ENCODE results near the gene SPTBN4. TPM values are rescaled to one million over a fixed set of nuclear protein-coding genes. Genes with fewer than 3 reads are reported as not detected.
A peak's percentile ranks its signal among the peaks of the same experiment; 100 is the strongest.
"Not testable (repeated sequence)": the region's sequence is repeated elsewhere in the genome, so short reads cannot be mapped to it uniquely, and the experiment has no call there.

SPTBN4 gene
- total RNA-seq, 3 donors from 2014 or later, result 1.2 to 2.1 (median 1.8) TPM

- no peaks in the 10 kb centered on the region for H3K27me3 Mint-ChIP-seq (ENCODE audit: low read depth)
- DNase-seq (no peak), ATAC-seq (no peak)
- H3K36me3 Mint-ChIP-seq (ENCODE audit: insufficient read depth), result no peaks in the 10 kb centered on the region
- no peak overlapping the region for H3K4me3 Mint-ChIP-seq
- no peaks in the 10 kb centered on the region for H3K9me3 Mint-ChIP-seq
- H3K4me1 Mint-ChIP-seq (ENCODE audit: low read depth), result peaks cover 6% of the 10 kb centered on the region
Measured at GRCh38 chr19:40449506-40449905, 17.3 kb upstream of the SPTBN4 start.

- Mint-ChIP-seq H3K27me3 (ENCODE audit: low read depth) (no peaks in the 10 kb centered on the region), H3K36me3 (ENCODE audit: insufficient read depth) (no peaks in the 10 kb centered on the region), H3K4me1 (ENCODE audit: low read depth) (no peaks in the 10 kb centered on the region), H3K4me3 (no peak overlapping the region), H3K9me3 (no peaks in the 10 kb centered on the region)
- ATAC-seq, result no peak
- no peak for DNase-seq
Measured at GRCh38 chr19:40450664-40451063, 16.1 kb upstream of the SPTBN4 start.

- Mint-ChIP-seq H3K9me3 (no peaks in the 10 kb centered on the region), H3K27me3 (ENCODE audit: low read depth) (no peaks in the 10 kb centered on the region), H3K4me1 (ENCODE audit: low read depth) (no peaks in the 10 kb centered on the region), H3K36me3 (ENCODE audit: insufficient read depth) (no peaks in the 10 kb centered on the region), H3K4me3 (no peak overlapping the region)
- ATAC-seq (no peak), DNase-seq (no peak)
Measured at GRCh38 chr19:40452016-40452415, 14.8 kb upstream of the SPTBN4 start.

- ATAC-seq (no peak), DNase-seq (no peak)
- no peak overlapping the region for H3K4me3 Mint-ChIP-seq
- H3K27me3 Mint-ChIP-seq (ENCODE audit: low read depth), result no peaks in the 10 kb centered on the region
- no peaks in the 10 kb centered on the region for H3K36me3 Mint-ChIP-seq (ENCODE audit: insufficient read depth)
- H3K4me1 Mint-ChIP-seq (ENCODE audit: low read depth), result no peaks in the 10 kb centered on the region
- H3K9me3 Mint-ChIP-seq, result no peaks in the 10 kb centered on the region
Measured at GRCh38 chr19:40453151-40453735, 13.6 kb upstream of the SPTBN4 start.

- not testable (repeated sequence) for H3K4me1 Mint-ChIP-seq (ENCODE audit: low read depth); H3K4me3 Mint-ChIP-seq; H3K27me3 Mint-ChIP-seq (ENCODE audit: low read depth); H3K9me3 Mint-ChIP-seq; ATAC-seq; H3K36me3 Mint-ChIP-seq (ENCODE audit: insufficient read depth); DNase-seq
Measured at GRCh38 chr19:40453943-40454342, 12.9 kb upstream of the SPTBN4 start.

GRCh38 chr19:40457048-40457447, 9.8 kb upstream of the SPTBN4 start:
- H3K36me3 Mint-ChIP-seq (ENCODE audit: insufficient read depth), result no peaks in the 10 kb centered on the region

GRCh38 chr19:40457953-40458596, 8.7 kb upstream of the SPTBN4 start:
- Mint-ChIP-seq H3K4me3 (no peak overlapping the region), H3K4me1 (ENCODE audit: low read depth) (peaks cover 2% of the 10 kb centered on the region), H3K36me3 (ENCODE audit: insufficient read depth) (no peaks in the 10 kb centered on the region), H3K9me3 (no peaks in the 10 kb centered on the region), H3K27me3 (ENCODE audit: low read depth) (no peaks in the 10 kb centered on the region)
- ATAC-seq, result no peak
- no peak for DNase-seq

More at GRCh38 chr19:40457048-40457447, 9.8 kb upstream of the SPTBN4 start:
- ATAC-seq (no peak), DNase-seq (no peak)
- no peaks in the 10 kb centered on the region for H3K4me1 Mint-ChIP-seq (ENCODE audit: low read depth)
- H3K4me3 Mint-ChIP-seq, result no peak overlapping the region
- H3K27me3 Mint-ChIP-seq (ENCODE audit: low read depth), result no peaks in the 10 kb centered on the region
- H3K9me3 Mint-ChIP-seq, result no peaks in the 10 kb centered on the region

- H3K4me1 Mint-ChIP-seq (ENCODE audit: low read depth), result peaks cover 2% of the 10 kb centered on the region
- ATAC-seq (no peak), DNase-seq (no peak)
- H3K4me3 Mint-ChIP-seq, result no peak overlapping the region
- H3K9me3 Mint-ChIP-seq, result no peaks in the 10 kb centered on the region
- H3K36me3 Mint-ChIP-seq (ENCODE audit: insufficient read depth), result no peaks in the 10 kb centered on the region
- no peaks in the 10 kb centered on the region for H3K27me3 Mint-ChIP-seq (ENCODE audit: low read depth)
Measured at GRCh38 chr19:40458597-40458974, 8.2 kb upstream of the SPTBN4 start.

GRCh38 chr19:40460185-40460584, 6.6 kb upstream of the SPTBN4 start:
- DNase-seq (no peak), ATAC-seq (no peak)
- Mint-ChIP-seq H3K9me3 (no peaks in the 10 kb centered on the region), H3K36me3 (ENCODE audit: insufficient read depth) (no peaks in the 10 kb centered on the region), H3K4me3 (no peak overlapping the region), H3K27me3 (ENCODE audit: low read depth) (no peaks in the 10 kb centered on the region), H3K4me1 (ENCODE audit: low read depth) (peaks cover 10% of the 10 kb centered on the region)

GRCh38 chr19:40461669-40462221, 5.1 kb upstream of the SPTBN4 start:
- Mint-ChIP-seq H3K36me3 (ENCODE audit: insufficient read depth) (peaks cover 4% of the 10 kb centered on the region), H3K27me3 (ENCODE audit: low read depth) (peaks cover 6% of the 10 kb centered on the region), H3K4me3 (no peak overlapping the region), H3K4me1 (ENCODE audit: low read depth) (peaks cover 24% of the 10 kb centered on the region), H3K9me3 (no peaks in the 10 kb centered on the region)
- DNase-seq (no peak), ATAC-seq (no peak)

- not testable (repeated sequence) for DNase-seq
Measured at GRCh38 chr19:40463587-40464037, 3.2 kb upstream of the SPTBN4 start.

GRCh38 chr19:40464059-40465024, 2.5 kb upstream of the SPTBN4 start:
- H3K9me3 Mint-ChIP-seq, result no peaks in the 10 kb centered on the region
- no peak for ATAC-seq
- peaks cover 25% of the 10 kb centered on the region for H3K4me1 Mint-ChIP-seq (ENCODE audit: low read depth)
- peak; percentile 78 for DNase-seq
- peaks cover 4% of the 10 kb centered on the region for H3K36me3 Mint-ChIP-seq (ENCODE audit: insufficient read depth)
- peaks cover 14% of the 10 kb centered on the region for H3K27me3 Mint-ChIP-seq (ENCODE audit: low read depth)
- H3K4me3 Mint-ChIP-seq, result peak overlapping the region; percentile 88

More at GRCh38 chr19:40463587-40464037, 3.2 kb upstream of the SPTBN4 start:
- Mint-ChIP-seq H3K4me1 (ENCODE audit: low read depth) (peaks cover 25% of the 10 kb centered on the region), H3K27me3 (ENCODE audit: low read depth) (peaks cover 14% of the 10 kb centered on the region)
- not testable (repeated sequence) for H3K4me3 Mint-ChIP-seq; H3K36me3 Mint-ChIP-seq (ENCODE audit: insufficient read depth); H3K9me3 Mint-ChIP-seq; ATAC-seq

GRCh38 chr19:40465025-40465556, 1.7 kb upstream of the SPTBN4 start:
- Mint-ChIP-seq H3K36me3 (ENCODE audit: insufficient read depth) (peaks cover 4% of the 10 kb centered on the region), H3K4me3 (peak overlapping the region; percentile 88), H3K9me3 (no peaks in the 10 kb centered on the region), H3K4me1 (ENCODE audit: low read depth) (peaks cover 25% of the 10 kb centered on the region), H3K27me3 (ENCODE audit: low read depth) (peaks cover 14% of the 10 kb centered on the region)
- no peak for DNase-seq
- no peak for ATAC-seq
